Chondrocyte (in vitro differentiated cells): Measurements from ENCODE around the gene YWHAQ. TPM values are rescaled to one million over a fixed set of nuclear protein-coding genes. Genes with fewer than 3 reads are reported as not detected.

Source experiments
- DNase-seq: peaks from one replicate; pipeline ENCODE4 v3.0.0; 2021; ENCODE audit warnings: mixed read lengths, low spot score
- H3K27ac Mint-ChIP-seq: one replicate; pipeline ENCODE4 v1.8.0; 2021; ENCODE audit warnings: mild to moderate bottlenecking, moderate library complexity, mixed read lengths; ENCODE audit not compliant: unreplicated experiment
- H3K27me3 Mint-ChIP-seq: 2 replicates; pipeline ENCODE4 v1.8.0; 2021; ENCODE audit warnings: low read depth, mixed read lengths
- H3K36me3 Mint-ChIP-seq: 2 replicates; pipeline ENCODE4 v1.8.0; 2021; ENCODE audit warnings: low read depth, mixed read lengths
- H3K4me1 Mint-ChIP-seq: 2 replicates; pipeline ENCODE4 v1.8.0; 2021; ENCODE audit warnings: low read depth, mild to moderate bottlenecking, mixed read lengths
- H3K4me3 Mint-ChIP-seq: one replicate; pipeline ENCODE4 v1.8.0; 2021; ENCODE audit warnings: mild to moderate bottlenecking, moderate library complexity, mixed read lengths; ENCODE audit not compliant: unreplicated experiment
- H3K9me3 Mint-ChIP-seq: 2 replicates; pipeline ENCODE4 v1.8.0; 2021; ENCODE audit warnings: low read depth, mixed read lengths
- total RNA-seq: library from RNA; stranded (reverse); gene quantifications from 3 replicates; pipeline ENCODE4 v1.2.1, GENCODE V29; 2021
- TF ChIP-seq, protein P1 (sequence below): fragments of 200-600 bp; sonication (generic); IDR thresholded peaks from 2 replicates; pipeline ENCODE4 v1.5.0; 2021; ENCODE audit warnings: antibody characterized with exemption, mild to moderate bottlenecking, moderate library complexity

YWHAQ gene
- total RNA-seq, 1 donor from 2014 or later, result 247 TPM

DNA sequence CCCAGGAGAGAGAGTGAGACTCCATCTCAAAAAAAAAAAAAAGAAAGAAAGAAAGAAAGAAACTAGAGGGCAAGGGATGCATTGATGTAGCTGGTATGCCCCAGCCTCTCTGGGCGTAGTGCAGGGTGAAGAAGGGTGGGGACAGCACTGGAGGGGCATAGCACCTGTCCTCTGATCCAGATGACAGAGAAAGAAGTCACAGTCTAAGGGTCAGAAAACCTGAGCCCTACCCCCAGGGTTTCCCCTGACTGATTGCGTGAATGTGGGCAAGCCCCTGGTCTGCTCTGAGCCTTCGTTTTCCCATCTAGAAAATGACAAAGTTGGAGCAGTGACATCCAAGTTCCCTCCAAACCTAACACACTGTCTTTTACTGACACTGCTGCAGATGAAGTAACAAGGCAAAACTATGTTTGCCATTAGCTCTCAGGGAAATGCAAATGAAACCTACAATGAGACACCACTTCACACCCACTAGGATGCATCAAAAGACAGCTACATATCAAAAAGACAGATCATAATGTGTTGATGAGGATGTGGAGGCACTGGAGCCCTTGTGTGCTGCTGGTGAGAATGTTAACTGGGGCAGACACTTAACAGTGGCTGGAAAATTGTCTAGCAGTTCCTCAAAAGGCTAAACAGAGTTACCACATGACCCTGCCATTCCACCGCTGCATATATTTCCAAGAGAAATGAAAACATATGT is 19.5 kb upstream of the YWHAQ start:
- Mint-ChIP-seq H3K9me3 (no peaks in the 10 kb centered on the region), H3K4me3 (no peak overlapping the region), H3K27ac (no peak overlapping the region), H3K4me1 (peaks cover 10% of the 10 kb centered on the region), H3K36me3 (no peaks in the 10 kb centered on the region), H3K27me3 (peaks cover 6% of the 10 kb centered on the region)
- TF ChIP-seq, protein P1, sequence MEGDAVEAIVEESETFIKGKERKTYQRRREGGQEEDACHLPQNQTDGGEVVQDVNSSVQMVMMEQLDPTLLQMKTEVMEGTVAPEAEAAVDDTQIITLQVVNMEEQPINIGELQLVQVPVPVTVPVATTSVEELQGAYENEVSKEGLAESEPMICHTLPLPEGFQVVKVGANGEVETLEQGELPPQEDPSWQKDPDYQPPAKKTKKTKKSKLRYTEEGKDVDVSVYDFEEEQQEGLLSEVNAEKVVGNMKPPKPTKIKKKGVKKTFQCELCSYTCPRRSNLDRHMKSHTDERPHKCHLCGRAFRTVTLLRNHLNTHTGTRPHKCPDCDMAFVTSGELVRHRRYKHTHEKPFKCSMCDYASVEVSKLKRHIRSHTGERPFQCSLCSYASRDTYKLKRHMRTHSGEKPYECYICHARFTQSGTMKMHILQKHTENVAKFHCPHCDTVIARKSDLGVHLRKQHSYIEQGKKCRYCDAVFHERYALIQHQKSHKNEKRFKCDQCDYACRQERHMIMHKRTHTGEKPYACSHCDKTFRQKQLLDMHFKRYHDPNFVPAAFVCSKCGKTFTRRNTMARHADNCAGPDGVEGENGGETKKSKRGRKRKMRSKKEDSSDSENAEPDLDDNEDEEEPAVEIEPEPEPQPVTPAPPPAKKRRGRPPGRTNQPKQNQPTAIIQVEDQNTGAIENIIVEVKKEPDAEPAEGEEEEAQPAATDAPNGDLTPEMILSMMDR, result no peak
- no peak for DNase-seq

DNA sequence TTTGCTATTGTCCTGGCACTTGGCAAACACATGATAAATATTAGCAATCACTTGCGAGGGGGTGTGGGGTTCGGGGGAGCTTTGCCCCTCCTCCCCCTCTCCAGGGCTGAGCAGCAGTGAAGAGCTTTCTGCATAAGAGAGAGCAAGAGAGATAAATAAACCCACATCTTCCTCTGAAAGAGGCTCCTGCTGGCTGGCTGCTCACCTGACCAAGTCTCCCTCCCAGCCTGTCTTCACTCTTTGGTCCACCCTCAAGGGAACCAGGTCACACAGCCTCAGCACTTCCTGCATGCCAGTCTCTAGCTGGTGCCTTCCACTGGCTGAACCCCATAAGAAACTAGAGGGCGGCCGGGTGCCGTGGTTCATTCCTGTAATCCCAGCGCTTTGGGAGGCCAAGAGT is 18.5 kb upstream of the YWHAQ start:
- no peak overlapping the region for H3K27ac Mint-ChIP-seq
- TF ChIP-seq, protein P1, result no peak
- H3K27me3 Mint-ChIP-seq, result peaks cover 6% of the 10 kb centered on the region
- H3K9me3 Mint-ChIP-seq, result no peaks in the 10 kb centered on the region
- no peak for DNase-seq
- H3K4me1 Mint-ChIP-seq, result peaks cover 2% of the 10 kb centered on the region
- H3K36me3 Mint-ChIP-seq, result no peaks in the 10 kb centered on the region
- H3K4me3 Mint-ChIP-seq, result no peak overlapping the region

DNA sequence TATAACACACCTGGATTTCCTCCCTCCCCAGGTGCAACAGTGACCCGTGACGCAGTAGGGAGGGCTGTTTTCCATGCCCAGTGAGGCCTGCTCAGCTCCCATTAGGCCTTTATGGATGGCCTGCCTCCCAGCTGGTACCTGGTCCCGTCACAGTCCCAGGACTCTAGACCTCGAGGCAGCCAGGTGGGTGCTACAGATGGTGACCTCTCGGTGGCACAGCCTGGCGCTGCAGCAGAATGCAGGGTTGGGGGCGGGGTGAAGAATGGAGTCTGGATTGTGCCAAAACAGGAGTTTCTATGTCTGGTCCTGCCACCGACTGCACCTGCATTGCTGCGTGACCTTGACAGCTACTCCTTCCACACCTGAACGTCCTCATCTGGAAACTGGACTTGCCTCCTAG is 18.0 kb upstream of the YWHAQ start:
- H3K36me3 Mint-ChIP-seq, result no peaks in the 10 kb centered on the region
- no peaks in the 10 kb centered on the region for H3K4me1 Mint-ChIP-seq
- no peak overlapping the region for H3K4me3 Mint-ChIP-seq
- no peak for DNase-seq
- H3K9me3 Mint-ChIP-seq, result no peaks in the 10 kb centered on the region
- peaks cover 6% of the 10 kb centered on the region for H3K27me3 Mint-ChIP-seq
- H3K27ac Mint-ChIP-seq, result no peak overlapping the region
- TF ChIP-seq, protein P1, result no peak

DNA sequence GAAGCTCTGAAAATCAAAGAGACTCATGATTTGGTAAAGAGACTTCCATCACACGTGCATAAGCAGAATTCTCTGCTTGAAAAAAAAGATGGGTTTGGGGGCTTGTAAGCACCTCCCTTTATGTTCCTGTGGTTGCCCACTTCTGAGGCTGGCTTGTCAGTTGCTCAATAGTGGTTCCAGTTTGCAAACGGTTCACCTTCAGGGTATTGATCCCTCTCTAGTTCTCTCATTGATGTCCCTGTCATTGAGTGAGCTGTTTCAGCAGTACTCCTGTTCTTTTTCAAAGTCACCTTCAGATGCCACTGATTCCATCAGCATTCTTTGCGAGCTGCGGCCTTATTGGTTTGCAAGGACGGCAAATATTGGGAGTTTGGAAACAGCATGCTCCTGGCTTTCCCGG is 17.1 kb upstream of the YWHAQ start:
- Mint-ChIP-seq H3K36me3 (no peaks in the 10 kb centered on the region), H3K4me3 (no peak overlapping the region), H3K27me3 (peaks cover 10% of the 10 kb centered on the region), H3K4me1 (no peaks in the 10 kb centered on the region), H3K9me3 (no peaks in the 10 kb centered on the region), H3K27ac (no peak overlapping the region)
- TF ChIP-seq, protein P1, result no peak
- no peak for DNase-seq

DNA sequence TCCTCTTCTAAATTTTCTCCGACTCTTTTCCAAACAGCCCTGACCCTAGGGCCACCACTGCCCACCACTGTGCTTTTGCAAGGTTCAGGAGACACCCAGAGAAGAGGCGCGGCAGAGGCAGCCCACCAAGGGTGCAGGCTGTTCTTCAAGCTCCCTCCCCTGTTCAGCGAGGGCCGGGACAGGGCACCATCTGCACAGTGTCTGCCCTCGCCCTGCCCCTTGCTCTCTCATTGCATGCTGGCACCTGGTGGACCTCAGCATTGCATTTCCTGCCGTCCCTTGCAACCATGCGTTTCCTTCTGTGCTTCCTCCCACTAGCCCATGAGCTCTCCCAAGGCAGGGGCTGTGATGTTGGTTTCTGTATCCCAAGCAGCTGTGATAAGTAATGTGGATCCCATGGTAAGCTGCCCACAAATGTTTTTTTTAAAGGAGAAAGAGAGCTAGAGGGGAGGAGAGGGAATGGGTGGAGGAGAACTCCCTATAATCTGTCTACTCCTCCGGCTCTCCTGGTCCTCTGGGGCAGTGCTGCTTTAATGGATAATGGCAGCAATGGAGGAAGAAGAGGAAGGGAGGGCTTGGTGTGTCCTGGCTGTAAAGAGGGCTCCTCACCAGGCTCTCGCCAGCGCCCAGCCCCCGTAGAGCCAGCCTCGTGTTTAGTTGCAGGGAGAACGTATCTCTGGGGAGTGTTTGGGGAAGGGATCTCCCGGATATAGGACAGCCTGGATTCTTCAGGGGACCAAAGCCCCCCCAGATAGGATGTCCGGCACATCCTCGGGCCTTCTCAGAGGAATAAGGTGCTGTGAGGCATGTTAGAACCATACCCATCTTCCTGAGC is 15.6 kb upstream of the YWHAQ start:
- Mint-ChIP-seq H3K9me3 (no peaks in the 10 kb centered on the region), H3K4me3 (no peak overlapping the region), H3K27ac (no peak overlapping the region), H3K36me3 (no peaks in the 10 kb centered on the region), H3K4me1 (no peaks in the 10 kb centered on the region), H3K27me3 (peaks cover 10% of the 10 kb centered on the region)
- no peak for DNase-seq
- TF ChIP-seq, protein P1, result no peak
